Measurements from ENCODE around the gene GSG1L.

DNA sequence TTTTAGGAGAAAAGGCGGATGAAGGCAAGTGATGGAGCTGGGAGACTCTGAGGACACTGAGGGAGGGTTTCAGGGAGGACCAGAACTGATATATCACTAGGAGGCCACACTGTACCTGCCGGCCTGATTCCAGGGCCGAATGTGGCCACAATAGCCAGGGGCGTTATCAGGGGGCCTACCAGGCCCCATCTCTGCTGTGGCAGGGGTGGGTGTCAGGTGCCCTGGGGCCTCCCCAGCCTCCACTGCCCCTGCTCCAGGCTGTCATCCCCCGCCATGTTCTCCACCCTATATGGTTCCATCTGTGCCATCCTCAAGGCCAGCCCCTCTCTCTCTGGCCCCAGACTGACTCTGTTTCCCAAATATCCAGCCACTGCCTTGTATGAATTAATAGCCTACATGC lies 246.5 kb downstream of the GSG1L start:
- no peak for TF ChIP-seq EP300 (IDR thresholded peaks at IDR 0.05; ENCODE audit: low read depth in 2 of 2, low read length in 2 of 2)
- no peak for TF ChIP-seq EP300 (CRISPR knock-in tag; IDR thresholded peaks at IDR 0.05; ENCODE audit: borderline replicate concordance)
- no peak for TF ChIP-seq SIN3A (IDR thresholded peaks at IDR 0.05; ENCODE audit: borderline replicate concordance, low read depth, low read length)
- TF ChIP-seq ZNF549 (CRISPR knock-in tag; IDR thresholded peaks at IDR 0.05) = no peak
- no peak for TF ChIP-seq ZNF816 (CRISPR knock-in tag; IDR thresholded peaks at IDR 0.05; ENCODE audit: borderline replicate concordance)
- no peak for TF ChIP-seq TOE1 (CRISPR knock-in tag; IDR thresholded peaks at IDR 0.05)
- TF ChIP-seq, protein P1, sequence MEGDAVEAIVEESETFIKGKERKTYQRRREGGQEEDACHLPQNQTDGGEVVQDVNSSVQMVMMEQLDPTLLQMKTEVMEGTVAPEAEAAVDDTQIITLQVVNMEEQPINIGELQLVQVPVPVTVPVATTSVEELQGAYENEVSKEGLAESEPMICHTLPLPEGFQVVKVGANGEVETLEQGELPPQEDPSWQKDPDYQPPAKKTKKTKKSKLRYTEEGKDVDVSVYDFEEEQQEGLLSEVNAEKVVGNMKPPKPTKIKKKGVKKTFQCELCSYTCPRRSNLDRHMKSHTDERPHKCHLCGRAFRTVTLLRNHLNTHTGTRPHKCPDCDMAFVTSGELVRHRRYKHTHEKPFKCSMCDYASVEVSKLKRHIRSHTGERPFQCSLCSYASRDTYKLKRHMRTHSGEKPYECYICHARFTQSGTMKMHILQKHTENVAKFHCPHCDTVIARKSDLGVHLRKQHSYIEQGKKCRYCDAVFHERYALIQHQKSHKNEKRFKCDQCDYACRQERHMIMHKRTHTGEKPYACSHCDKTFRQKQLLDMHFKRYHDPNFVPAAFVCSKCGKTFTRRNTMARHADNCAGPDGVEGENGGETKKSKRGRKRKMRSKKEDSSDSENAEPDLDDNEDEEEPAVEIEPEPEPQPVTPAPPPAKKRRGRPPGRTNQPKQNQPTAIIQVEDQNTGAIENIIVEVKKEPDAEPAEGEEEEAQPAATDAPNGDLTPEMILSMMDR (CRISPR knock-in tag; IDR thresholded peaks at IDR 0.05) = no peak

Measured in HepG2 (cell line).